HL-60/S4 treated with retinoic acid at 250 ng/mL for 4 days and 3 days (cell line): Measurements from ENCODE around the gene NMUR2.

Source experiments
- in situ Hi-C: fragments of 300-500 bp; cut with MboI; formaldehyde crosslinking; loops from 2 replicates; pipeline ENCODE4 v1.7.0; 2022; ENCODE audit warnings: low sequenced_read_pairs

NMUR2 gene

GRCh38 chr5:152405145-152405544 lies at the start of gene NMUR2:
Gene NMUR2, minus strand, starts transcription at chr5:152405279. Its CDS starts 166 bp downstream, at chr5:152405113.
- in situ Hi-C loops, result no loop called here

- in situ Hi-C loops, result no loop called here
Observed at GRCh38 chr5:152443935-152444334, 38.9 kb upstream of the NMUR2 start.

GRCh38 chr5:152439791-152440190 lies 34.7 kb upstream of the NMUR2 start:
- in situ Hi-C loops, result no loop called here

GRCh38 chr5:152437866-152438265 lies 32.8 kb upstream of the NMUR2 start:
- in situ Hi-C loops, result no loop called here

- in situ Hi-C loops, result no loop called here
Observed at GRCh38 chr5:152427721-152428120, 22.6 kb upstream of the NMUR2 start.

- in situ Hi-C loops, result no loop called here
Observed at GRCh38 chr5:152425083-152425482, 20.0 kb upstream of the NMUR2 start.

GRCh38 chr5:152424501-152424900 lies 19.4 kb upstream of the NMUR2 start:
- in situ Hi-C loops, result no loop called here

- in situ Hi-C loops, result no loop called here
Observed at GRCh38 chr5:152422081-152422480, 17.0 kb upstream of the NMUR2 start.

- in situ Hi-C loops, result no loop called here
Observed at GRCh38 chr5:152412129-152412528, 7.0 kb upstream of the NMUR2 start.

GRCh38 chr5:152406082-152406481 lies 1.0 kb upstream of the NMUR2 start:
- in situ Hi-C loops, result no loop called here

- in situ Hi-C loops, result no loop called here
Observed at GRCh38 chr5:152404494-152404893, 585 bp downstream of the NMUR2 start.

GRCh38 chr5:152403046-152403445 lies 2.0 kb downstream of the NMUR2 start:
- in situ Hi-C loops, result no loop called here

- in situ Hi-C loops, result no loop called here
Observed at GRCh38 chr5:152400846-152401245, 4.2 kb downstream of the NMUR2 start.

- in situ Hi-C loops, result no loop called here
Observed at GRCh38 chr5:152397581-152397980, 7.5 kb downstream of the NMUR2 start.

- in situ Hi-C loops, result no loop called here
Observed at GRCh38 chr5:152393441-152393840, 11.6 kb downstream of the NMUR2 start.

GRCh38 chr5:152389208-152389849 lies 15.8 kb downstream of the NMUR2 start:
- in situ Hi-C loops, result no loop called here

GRCh38 chr5:152388610-152389009 lies 16.5 kb downstream of the NMUR2 start:
- in situ Hi-C loops, result no loop called here

- in situ Hi-C loops, result no loop called here
Observed at GRCh38 chr5:152380415-152381123, 24.5 kb downstream of the NMUR2 start.

GRCh38 chr5:152379331-152379730 lies 25.7 kb downstream of the NMUR2 start:
- in situ Hi-C loops, result no loop called here

- in situ Hi-C loops, result no loop called here
Observed at GRCh38 chr5:152378730-152379129, 26.3 kb downstream of the NMUR2 start.

GRCh38 chr5:152376886-152377285 lies 28.2 kb downstream of the NMUR2 start:
- in situ Hi-C loops, result no loop called here

GRCh38 chr5:152374711-152375275 lies 30.3 kb downstream of the NMUR2 start:
- in situ Hi-C loops, result no loop called here
